IPS-15b (cell line): ENCODE results near the gene GRID1.

Experiments used
- H3K27me3 ChIP-seq: one replicate; pipeline ENCODE4 v1.6.1; 2013; ENCODE audit warnings: low read length; ENCODE audit not compliant: control insufficient read depth, insufficient read depth
- H3K36me3 ChIP-seq: one replicate; pipeline ENCODE4 v1.6.1; 2013; ENCODE audit warnings: low read length; ENCODE audit not compliant: control insufficient read depth, insufficient read depth
- H3K4me1 ChIP-seq: one replicate; pipeline ENCODE4 v1.6.1; 2013; ENCODE audit warnings: mild to moderate bottlenecking, low read length; ENCODE audit not compliant: control insufficient read depth, insufficient read depth
- H3K4me3 ChIP-seq: one replicate; pipeline ENCODE4 v1.5.1; 2013; ENCODE audit warnings: low read depth, low read length
- H3K9ac ChIP-seq: one replicate; pipeline ENCODE4 v1.6.1; 2013; ENCODE audit warnings: low read depth, mild to moderate bottlenecking, low read length
- H3K9me3 ChIP-seq: one replicate; pipeline ENCODE4 v1.6.1; 2013; ENCODE audit warnings: mild to moderate bottlenecking, low read length; ENCODE audit not compliant: control insufficient read depth, insufficient read depth

GRID1 gene

DNA sequence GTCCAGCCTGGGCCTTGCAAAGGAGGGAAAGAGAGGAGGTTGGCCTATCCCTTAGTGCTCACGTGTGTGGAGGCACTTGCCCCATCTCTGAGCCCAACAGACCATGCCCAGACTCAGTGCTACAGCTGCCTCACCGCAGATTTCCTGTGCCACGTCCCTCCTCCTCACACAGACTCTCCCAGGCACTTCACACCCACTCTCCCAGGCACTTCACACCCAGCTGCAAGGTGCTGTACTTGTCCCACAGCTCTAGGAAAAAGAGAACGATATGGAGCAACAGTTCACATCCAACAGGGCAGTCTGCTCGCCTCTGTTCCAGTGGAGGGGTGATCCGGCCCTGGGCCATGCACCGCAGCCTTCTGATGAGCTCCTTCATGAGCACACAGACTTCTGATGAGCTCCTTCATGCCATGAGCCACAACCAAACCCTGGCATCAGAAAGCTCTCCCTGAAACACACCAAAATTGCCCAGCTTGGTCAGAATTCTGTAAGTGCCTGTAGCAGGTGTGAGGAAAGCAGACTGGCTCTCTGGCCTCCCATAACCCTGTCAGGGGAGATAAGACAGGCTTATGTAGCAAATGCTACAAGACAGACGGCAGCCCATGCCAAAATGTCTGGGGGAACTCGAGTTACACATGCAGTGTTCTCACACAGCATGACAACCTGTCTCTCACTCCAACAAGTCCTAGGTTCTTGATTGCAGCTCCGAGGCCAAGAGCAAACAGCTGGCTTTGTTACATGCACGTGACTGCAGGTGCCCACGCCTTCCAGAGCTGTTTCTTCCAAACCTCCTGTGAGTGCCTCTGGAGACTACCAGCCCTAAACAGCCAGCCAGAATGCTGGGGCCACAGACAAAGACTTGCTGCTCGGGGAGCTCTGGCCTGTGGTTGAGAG, 348.5 kb downstream of the GRID1 start:
- Histone ChIP-seq H3K9ac (no peak overlapping the region), H3K36me3 (no peaks in the 10 kb centered on the region), H3K9me3 (no peaks in the 10 kb centered on the region), H3K4me3 (no peak overlapping the region), H3K4me1 (no peaks in the 10 kb centered on the region), H3K27me3 (no peaks in the 10 kb centered on the region)

DNA sequence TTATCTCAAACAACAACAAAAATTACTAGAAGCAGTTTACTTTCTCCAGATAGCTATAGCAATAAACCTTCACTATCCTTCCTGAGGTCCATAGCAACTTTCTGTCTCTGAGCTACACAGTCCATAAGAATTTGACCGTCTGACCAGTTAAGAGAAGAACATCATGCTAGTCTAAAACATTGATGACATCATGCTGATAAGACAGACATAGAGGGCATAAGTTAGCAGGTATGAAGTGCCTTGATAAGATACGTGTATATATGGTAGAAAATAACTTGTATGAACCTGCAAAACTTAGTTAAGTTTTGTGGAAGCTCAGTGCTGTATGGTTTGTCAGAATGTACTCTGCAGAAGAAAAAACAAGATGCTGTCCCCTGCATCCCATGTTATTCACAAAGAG, 353.0 kb downstream of the GRID1 start:
- no peaks in the 10 kb centered on the region for H3K36me3 ChIP-seq
- no peaks in the 10 kb centered on the region for H3K4me1 ChIP-seq
- no peak overlapping the region for H3K4me3 ChIP-seq
- no peaks in the 10 kb centered on the region for H3K27me3 ChIP-seq
- no peak overlapping the region for H3K9ac ChIP-seq
- no peaks in the 10 kb centered on the region for H3K9me3 ChIP-seq

DNA sequence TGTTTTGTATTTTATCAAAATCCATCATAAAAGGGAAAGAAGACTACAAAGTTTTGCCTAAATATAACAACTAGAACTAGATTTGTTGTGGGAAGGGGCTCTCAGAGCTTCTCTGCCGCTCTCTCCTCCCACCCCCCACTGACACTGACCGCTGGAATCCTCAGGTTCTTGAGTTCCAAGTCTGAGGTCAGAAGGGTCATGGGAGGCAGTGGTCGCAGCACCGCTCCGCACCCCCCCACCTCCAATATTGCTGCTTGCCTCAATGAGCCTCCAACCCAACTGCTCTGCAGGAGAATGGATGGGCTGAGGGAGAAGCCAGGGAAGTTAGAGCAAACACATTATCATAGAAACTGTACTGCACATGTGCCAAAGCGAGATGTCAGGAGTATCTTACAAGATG, 359.4 kb downstream of the GRID1 start:
- Histone ChIP-seq H3K4me1 (no peaks in the 10 kb centered on the region), H3K9ac (no peak overlapping the region), H3K36me3 (no peaks in the 10 kb centered on the region), H3K27me3 (no peaks in the 10 kb centered on the region), H3K9me3 (no peaks in the 10 kb centered on the region), H3K4me3 (no peak overlapping the region)

DNA sequence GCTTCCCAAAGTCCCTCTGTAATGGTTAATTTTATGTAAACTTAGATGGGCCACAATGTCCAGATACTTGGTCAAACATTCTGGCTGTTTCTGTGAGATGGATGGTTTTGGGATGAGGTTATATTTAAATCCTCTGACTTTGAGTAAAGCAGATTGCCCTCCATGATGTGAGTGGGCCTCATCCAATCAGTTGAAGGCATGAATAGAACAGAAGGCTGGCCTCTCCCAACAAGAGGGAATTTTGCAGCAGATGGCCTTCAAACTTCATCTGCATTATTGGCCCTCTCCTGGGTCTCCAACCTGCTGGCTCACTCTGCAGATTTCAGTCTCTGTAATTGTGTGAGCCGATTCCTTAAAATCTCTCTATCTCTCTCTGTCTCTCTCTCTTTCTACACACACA, 362.3 kb downstream of the GRID1 start:
- Histone ChIP-seq H3K36me3 (no peaks in the 10 kb centered on the region), H3K27me3 (no peaks in the 10 kb centered on the region), H3K4me1 (no peaks in the 10 kb centered on the region), H3K9me3 (no peaks in the 10 kb centered on the region), H3K9ac (no peak overlapping the region), H3K4me3 (no peak overlapping the region)

DNA sequence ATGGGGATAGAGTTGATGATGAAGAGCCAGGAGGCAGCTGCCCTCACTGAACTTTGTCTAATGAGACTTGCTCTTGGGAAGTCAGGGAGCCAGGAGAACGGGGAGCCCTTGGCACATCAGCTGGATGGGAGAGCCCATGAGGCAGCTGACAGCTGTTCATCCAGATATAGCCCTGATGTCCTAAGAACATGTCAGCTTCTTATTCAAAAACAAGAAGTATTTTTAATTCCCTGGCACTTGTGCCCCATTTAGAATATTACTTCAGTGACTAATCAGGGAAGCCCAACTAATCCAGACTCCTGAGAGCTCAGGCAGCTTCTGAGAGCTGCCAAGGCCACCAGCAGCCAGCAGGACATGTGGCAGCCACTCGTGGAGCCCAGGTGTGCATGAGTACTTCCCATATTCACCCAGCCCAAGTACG, 363.4 kb downstream of the GRID1 start:
- Histone ChIP-seq H3K9me3 (no peaks in the 10 kb centered on the region), H3K4me1 (no peaks in the 10 kb centered on the region), H3K4me3 (no peak overlapping the region), H3K27me3 (no peaks in the 10 kb centered on the region), H3K36me3 (no peaks in the 10 kb centered on the region), H3K9ac (no peak overlapping the region)

DNA sequence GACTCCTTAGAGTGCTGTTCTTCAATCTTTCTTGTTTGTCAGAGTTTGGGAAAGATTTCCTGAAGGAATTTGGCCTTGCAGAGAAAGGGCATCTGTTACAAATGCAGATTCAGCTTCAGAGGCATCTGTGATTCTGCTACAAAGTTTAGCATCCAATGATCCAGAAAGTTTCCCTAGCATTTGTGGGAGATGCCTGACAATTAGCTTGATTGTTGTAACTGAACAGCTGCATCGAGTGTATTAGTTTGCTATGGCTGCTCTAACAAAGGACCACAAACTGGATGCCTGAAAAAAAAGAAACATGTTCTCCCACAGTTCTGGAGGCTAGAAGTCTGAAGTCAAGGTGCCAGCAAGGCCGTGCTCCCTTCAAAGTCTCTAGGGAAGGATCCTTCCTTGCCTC, 365.1 kb downstream of the GRID1 start:
- H3K4me1 ChIP-seq, result no peaks in the 10 kb centered on the region
- no peaks in the 10 kb centered on the region for H3K36me3 ChIP-seq
- no peak overlapping the region for H3K4me3 ChIP-seq
- H3K9ac ChIP-seq, result no peak overlapping the region
- H3K27me3 ChIP-seq, result no peaks in the 10 kb centered on the region
- H3K9me3 ChIP-seq, result no peaks in the 10 kb centered on the region

DNA sequence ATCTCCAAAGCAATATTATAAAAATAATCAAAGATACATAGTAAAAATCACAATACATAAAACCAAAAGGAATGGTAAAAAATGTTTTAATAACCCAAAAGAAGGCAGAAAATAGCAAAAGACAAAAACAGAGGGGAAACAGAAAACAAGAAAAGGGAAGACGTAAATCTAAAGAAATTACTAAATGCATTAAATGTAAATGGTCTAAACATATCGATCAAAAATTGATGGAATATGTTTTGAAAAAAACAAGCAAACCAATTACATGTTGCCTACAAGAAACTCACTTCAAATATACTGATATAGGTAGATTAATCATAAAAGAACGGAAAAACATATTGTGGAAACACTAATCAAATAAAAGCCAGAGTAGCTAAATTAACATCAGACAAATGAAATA, 369.1 kb downstream of the GRID1 start:
- Histone ChIP-seq H3K9ac (no peak overlapping the region), H3K36me3 (no peaks in the 10 kb centered on the region), H3K4me1 (no peaks in the 10 kb centered on the region), H3K4me3 (no peak overlapping the region), H3K9me3 (no peaks in the 10 kb centered on the region), H3K27me3 (no peaks in the 10 kb centered on the region)

DNA sequence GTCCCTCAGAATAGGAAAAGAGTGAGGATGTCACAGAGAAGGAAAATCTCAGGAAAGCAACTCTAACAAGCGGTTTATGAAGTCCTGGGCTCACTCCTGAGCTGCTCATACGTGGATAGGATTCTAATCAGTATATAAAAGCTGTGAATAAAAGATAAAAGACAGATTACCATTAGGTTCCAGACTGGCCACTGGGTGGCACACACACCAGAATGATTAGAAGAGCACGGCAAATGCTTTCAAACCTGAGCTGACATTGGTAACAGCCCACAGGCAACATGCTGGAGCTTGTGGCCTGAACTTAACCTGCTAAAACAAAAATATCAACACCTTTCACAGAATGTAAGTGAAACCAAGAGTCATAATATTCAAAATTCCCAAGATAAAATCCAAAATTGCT, 370.8 kb downstream of the GRID1 start:
- H3K4me3 ChIP-seq, result no peak overlapping the region
- H3K9me3 ChIP-seq, result no peaks in the 10 kb centered on the region
- no peaks in the 10 kb centered on the region for H3K27me3 ChIP-seq

DNA sequence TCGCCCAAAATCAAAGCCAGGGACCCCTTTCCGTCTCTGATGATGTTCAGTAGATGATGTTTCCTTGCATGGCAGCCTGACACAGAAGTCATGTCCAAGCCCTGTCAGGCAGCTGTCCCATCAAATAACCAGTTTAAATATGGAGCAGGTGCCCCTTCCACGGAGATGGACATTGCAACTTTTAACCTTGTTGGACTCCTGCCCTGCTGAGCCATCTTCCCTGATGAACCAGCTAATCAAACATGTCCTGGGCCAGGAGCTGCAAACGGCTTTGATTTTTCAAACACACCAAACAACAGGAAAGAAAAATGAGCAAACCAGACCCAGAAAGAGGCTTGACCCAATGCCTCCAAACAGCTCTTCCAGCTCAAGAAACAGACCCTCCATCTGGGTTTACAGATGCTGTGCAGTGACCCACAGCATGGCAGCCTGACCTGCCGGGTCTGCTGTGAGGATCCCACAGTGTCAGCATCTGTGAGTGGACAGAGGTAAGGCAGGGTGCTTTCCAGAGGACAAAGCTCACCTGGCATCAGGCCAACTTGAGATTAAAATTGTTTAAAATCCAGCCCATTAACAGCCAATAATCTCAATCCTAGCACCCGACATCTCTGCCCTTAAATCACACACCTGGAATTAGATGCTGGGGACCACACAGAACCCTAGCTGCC, 372.6 kb downstream of the GRID1 start:
- Histone ChIP-seq H3K4me1 (no peaks in the 10 kb centered on the region), H3K9ac (no peak overlapping the region), H3K4me3 (no peak overlapping the region), H3K36me3 (no peaks in the 10 kb centered on the region), H3K27me3 (no peaks in the 10 kb centered on the region), H3K9me3 (no peaks in the 10 kb centered on the region)

More for the DNA sequence above, 370.8 kb downstream of the GRID1 start:
- H3K4me1 ChIP-seq, result no peaks in the 10 kb centered on the region
- no peaks in the 10 kb centered on the region for H3K36me3 ChIP-seq
- H3K9ac ChIP-seq, result no peak overlapping the region

DNA sequence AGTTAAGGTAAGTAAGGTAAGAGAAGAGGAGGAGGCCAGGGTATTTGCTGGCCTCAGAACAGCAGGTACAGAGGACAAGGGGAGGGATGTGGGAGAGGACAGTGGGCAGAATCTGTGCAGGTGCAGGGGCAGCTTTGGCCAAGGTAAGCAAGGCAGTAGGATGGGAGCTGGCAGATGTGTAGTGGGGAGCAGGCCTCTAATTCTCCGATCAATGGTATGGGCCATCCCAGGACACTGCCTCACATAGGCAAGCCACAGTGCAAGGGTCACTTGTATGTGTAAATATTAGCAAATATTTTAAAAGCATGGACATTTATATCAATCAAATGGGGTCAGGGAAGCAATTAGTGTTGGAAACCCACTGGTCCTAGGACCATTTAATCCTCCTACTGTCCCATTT, 373.5 kb downstream of the GRID1 start:
- no peak overlapping the region for H3K4me3 ChIP-seq
- no peaks in the 10 kb centered on the region for H3K36me3 ChIP-seq
- H3K9ac ChIP-seq, result no peak overlapping the region
- no peaks in the 10 kb centered on the region for H3K27me3 ChIP-seq
- no peaks in the 10 kb centered on the region for H3K9me3 ChIP-seq
- no peaks in the 10 kb centered on the region for H3K4me1 ChIP-seq

DNA sequence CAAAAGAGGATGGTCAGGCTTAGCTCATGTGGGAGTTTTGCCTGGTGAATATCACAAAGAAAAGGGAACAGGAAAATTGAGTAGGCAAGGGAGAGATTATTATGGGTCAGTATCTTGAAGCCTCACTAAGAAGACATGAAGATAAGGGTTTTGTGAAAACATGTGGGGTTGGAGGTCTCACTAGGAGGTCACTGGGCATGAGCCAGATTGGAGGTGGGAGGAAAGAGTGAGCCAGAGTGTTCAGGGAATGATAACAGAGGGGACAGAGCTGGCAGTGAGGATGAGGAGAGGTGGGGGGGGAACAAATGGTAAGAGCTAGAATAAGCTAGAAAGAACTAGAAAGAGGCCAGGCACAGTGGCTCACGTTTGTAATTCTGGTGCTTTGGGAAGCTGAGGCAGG, 374.3 kb downstream of the GRID1 start:
- Histone ChIP-seq H3K9ac (no peak overlapping the region), H3K9me3 (no peaks in the 10 kb centered on the region), H3K27me3 (no peaks in the 10 kb centered on the region), H3K4me1 (no peaks in the 10 kb centered on the region), H3K4me3 (no peak overlapping the region), H3K36me3 (no peaks in the 10 kb centered on the region)

DNA sequence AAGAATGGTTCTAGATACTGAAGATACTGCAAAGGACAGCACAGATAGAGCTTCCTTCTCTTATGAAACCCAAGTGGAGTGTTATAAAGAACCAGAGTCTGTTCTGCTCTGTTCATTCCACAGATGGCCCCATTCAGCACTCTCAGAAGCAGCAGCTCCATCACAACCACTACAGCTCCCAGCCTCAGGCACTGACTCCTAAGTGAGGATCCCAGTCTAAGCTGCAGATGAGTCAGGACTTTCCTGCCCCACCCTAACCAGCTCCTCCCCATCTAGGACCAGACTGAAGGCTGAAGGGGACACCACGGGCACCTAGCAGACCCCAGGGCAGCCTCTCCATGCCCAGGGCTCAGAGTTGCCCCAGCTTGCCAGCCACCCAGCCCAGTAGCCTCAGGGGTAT, 379.8 kb downstream of the GRID1 start:
- Histone ChIP-seq H3K9me3 (no peaks in the 10 kb centered on the region), H3K9ac (no peak overlapping the region), H3K4me1 (no peaks in the 10 kb centered on the region)

More for the DNA sequence above, 379.8 kb downstream of the GRID1 start:
- H3K27me3 ChIP-seq, result no peaks in the 10 kb centered on the region
- H3K4me3 ChIP-seq, result no peak overlapping the region
- no peaks in the 10 kb centered on the region for H3K36me3 ChIP-seq
